Measurements from ENCODE around the gene SMC1A. TPM values are rescaled to one million over a fixed set of nuclear protein-coding genes. Genes with fewer than 3 reads are reported as not detected.

SMC1A gene
- total RNA-seq, 1 experiment from 2014 or later = 162 TPM

DNA sequence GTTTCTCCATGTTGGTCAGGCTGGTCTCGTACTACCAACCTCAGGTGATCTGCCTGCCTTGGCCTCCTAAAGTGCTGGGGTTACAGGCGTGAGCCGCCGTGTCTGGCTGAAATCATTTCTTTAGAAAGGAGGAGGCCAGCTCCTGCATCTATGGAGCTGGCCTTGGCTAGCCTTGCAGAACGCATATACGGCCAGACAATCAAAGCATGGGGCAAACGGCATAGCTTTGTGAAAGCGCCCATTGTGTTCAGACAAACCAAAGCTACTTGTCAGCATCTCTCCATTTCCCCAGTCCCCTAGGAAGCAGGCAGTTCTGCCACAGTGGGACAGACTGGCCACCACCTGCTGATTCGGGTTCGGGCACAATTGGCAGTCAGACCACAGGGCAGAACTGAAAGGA is 92.1 kb downstream of the SMC1A start:
- DNase-seq = no peak
- TF ChIP-seq, protein P1, sequence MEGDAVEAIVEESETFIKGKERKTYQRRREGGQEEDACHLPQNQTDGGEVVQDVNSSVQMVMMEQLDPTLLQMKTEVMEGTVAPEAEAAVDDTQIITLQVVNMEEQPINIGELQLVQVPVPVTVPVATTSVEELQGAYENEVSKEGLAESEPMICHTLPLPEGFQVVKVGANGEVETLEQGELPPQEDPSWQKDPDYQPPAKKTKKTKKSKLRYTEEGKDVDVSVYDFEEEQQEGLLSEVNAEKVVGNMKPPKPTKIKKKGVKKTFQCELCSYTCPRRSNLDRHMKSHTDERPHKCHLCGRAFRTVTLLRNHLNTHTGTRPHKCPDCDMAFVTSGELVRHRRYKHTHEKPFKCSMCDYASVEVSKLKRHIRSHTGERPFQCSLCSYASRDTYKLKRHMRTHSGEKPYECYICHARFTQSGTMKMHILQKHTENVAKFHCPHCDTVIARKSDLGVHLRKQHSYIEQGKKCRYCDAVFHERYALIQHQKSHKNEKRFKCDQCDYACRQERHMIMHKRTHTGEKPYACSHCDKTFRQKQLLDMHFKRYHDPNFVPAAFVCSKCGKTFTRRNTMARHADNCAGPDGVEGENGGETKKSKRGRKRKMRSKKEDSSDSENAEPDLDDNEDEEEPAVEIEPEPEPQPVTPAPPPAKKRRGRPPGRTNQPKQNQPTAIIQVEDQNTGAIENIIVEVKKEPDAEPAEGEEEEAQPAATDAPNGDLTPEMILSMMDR (conservative IDR thresholded peaks at IDR 0.05) = no peak
- no peak for TF ChIP-seq EZH2 (IDR thresholded peaks at IDR 0.05; ENCODE audit: low read depth)
- intact Hi-C loops (cut with micrococcal nuclease; ENCODE audit: unreplicated experiment) = no loop called here
- ChIA-PET CTCF (no interaction called here), POLR2A (ENCODE audit: unreplicated experiment) (no interaction called here)
- no peaks in the 10 kb centered on the region for H4K20me1 ChIP-seq (ENCODE audit: insufficient read depth)
- H3K27me3 ChIP-seq (ENCODE audit: insufficient read depth, low read depth) = no peaks in the 10 kb centered on the region
- H3K4me3 ChIP-seq = no peak overlapping the region
- H3K4me1 ChIP-seq (replicated peaks; ENCODE audit: insufficient read depth) = no peaks in the 10 kb centered on the region
- no peaks in the 10 kb centered on the region for H3K79me2 ChIP-seq (ENCODE audit: low read depth)
- H3K9me3 ChIP-seq (ENCODE audit: insufficient read depth, low read depth) = no peaks in the 10 kb centered on the region
- H3K36me3 ChIP-seq (ENCODE audit: low read depth) = no peaks in the 10 kb centered on the region
- H2AFZ ChIP-seq = no peak overlapping the region
- H3K9me2 ChIP-seq (ENCODE audit: insufficient read depth) = no peaks in the 10 kb centered on the region
- BruUV-seq (replicated peaks) = no TSS peak
- H3F3A ChIP-seq (ENCODE audit: insufficient read depth, low read depth) = no peaks in the 10 kb centered on the region
- H3K4me2 ChIP-seq = no peak overlapping the region
- H3K27ac ChIP-seq = no peak overlapping the region

DNA sequence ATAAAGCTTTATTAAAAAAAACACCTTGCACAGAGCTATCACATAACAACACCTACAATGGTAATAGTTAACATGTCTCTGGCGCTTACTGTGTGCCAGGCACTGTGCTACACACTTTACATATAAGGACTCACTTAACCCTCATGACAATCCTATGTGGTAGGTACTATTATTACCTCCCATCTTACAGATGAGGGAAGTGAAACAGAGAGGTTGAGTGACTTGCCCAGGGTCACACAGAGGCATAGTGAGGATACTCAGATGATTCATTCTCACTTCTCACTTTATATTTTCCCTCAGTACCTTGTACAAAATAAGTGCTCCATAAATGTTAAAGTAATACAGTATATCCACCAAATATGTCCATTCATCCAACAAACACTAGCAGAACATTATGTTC is 97.7 kb downstream of the SMC1A start:
- Histone ChIP-seq H3K27ac (no peak overlapping the region), H3K4me2 (no peak overlapping the region), H3K9me2 (ENCODE audit: insufficient read depth) (no peaks in the 10 kb centered on the region), H3K27me3 (ENCODE audit: insufficient read depth, low read depth) (no peaks in the 10 kb centered on the region), H2AFZ (no peak overlapping the region), H3K4me1 (replicated peaks; ENCODE audit: insufficient read depth) (no peaks in the 10 kb centered on the region), H3K79me2 (ENCODE audit: low read depth) (no peaks in the 10 kb centered on the region), H3F3A (ENCODE audit: insufficient read depth, low read depth) (no peaks in the 10 kb centered on the region), H4K20me1 (ENCODE audit: insufficient read depth) (no peaks in the 10 kb centered on the region), H3K9me3 (ENCODE audit: insufficient read depth, low read depth) (no peaks in the 10 kb centered on the region), H3K4me3 (no peak overlapping the region), H3K36me3 (ENCODE audit: low read depth) (no peaks in the 10 kb centered on the region)
- BruUV-seq (replicated peaks) = no TSS peak
- ChIA-PET POLR2A (ENCODE audit: unreplicated experiment) (no interaction called here), CTCF (interaction anchor here (0.6 kb wide), 1 partner anchor 111 kb away, joined by 3 read pairs; no protein-coding TSS in a partner anchor)
- DNase-seq = no peak
- intact Hi-C loops (cut with micrococcal nuclease; ENCODE audit: unreplicated experiment) = loop anchor here (10.0 kb wide), 1 partner anchor 80 kb away; no protein-coding TSS in a partner anchor
- TF ChIP-seq, protein P1 (conservative IDR thresholded peaks at IDR 0.05) = no peak
- TF ChIP-seq EZH2 (IDR thresholded peaks at IDR 0.05; ENCODE audit: low read depth) = no peak

Small RNA genes within 50 kb of the gene (microRNA-seq; reads per million reads assigned to microRNA genes)
- gene MIR6857 (ENCODE audit: borderline number of aligned reads, borderline replicate concordance) = not detected

Other genes starting within 250 kb of the SMC1A start
- 133 and 142 TPM in 2 replicates for gene KDM5C, start 197.4 kb downstream of the SMC1A start, total RNA-seq (2021)
- gene IQSEC2, start 141.1 kb downstream of the SMC1A start, total RNA-seq (2021) = 45.7 and 49.3 TPM in 2 replicates
- 2.2 and 4.5 TPM in 2 replicates for gene RIBC1, start 219 bp upstream of the SMC1A start, total RNA-seq (2021)
- 204 and 234 TPM in 2 replicates for gene HSD17B10, start 11.7 kb upstream of the SMC1A start, total RNA-seq (2021)

Measured in PC-9 (cell line).